Gastrocnemius medialis (tissue), 4 donors: ENCODE data around the gene FSIP1.

Source experiments
- CTCF ChIP-seq, 5 experiments: fragments of 450-650 bp in 3 of 5; fragments of 200-600 bp in 2 of 5; sonication (generic) in 2 of 5; IDR thresholded peaks in 4 of 5; conservative IDR thresholded peaks in 1 of 5; 1 replicate in 4 of 5; 2 replicates in 1 of 5; pipeline ENCODE4 v1.5.1; 2016 to 2019; ENCODE audit warnings: antibody characterized with exemption in 5 of 5, mild to moderate bottlenecking in 3 of 5, moderate library complexity in 3 of 5
- POLR2A ChIP-seq, 2 donors: fragments of 450-650 bp; IDR thresholded peaks; one replicate each; pipeline ENCODE4 v1.6.1; 2017; ENCODE audit warnings: antibody characterized with exemption in 2 of 2, mild to moderate bottlenecking in 2 of 2, moderate library complexity in 2 of 2

DNA sequence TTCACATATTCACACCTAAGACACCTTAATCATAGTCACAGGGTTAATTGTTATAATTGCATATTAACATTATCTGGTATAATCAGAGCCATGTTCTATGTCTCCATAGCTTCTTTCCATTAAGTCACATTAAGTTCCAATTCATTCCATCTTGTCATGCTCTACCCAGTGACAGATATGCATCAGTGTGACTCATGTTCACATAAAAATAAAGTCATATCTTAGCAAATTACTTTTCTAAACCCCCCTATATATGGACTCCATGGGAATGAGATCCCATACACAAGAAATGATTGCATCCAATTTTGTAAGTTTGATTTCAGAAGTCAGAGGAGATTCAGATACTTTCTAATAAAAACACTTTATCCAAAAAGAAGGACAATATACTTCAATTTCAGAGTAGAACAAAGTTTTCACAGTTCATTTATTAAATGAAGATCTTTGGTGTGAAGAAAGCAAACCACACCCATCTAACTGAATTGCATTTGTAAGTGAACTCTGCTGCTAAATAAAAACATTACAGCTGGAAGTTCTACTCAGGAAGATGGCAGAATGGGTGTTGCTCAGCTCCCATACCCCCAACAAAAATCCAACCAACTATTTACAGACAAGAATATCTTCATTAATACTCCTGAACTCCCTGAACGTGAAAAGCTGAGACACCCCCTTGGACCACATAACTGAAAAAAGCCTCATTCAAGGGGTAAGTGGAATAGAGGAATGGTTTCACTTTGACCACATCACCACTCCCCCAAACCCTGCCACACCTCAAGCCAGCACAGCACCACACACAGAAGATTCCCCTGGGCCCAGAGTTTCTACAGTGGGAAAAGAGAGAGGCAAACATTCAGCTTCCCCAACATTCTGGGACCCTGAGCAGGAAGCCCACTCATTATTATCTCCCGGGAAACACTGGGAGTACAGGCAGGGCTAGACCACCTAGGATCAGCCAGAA, 174.2 kb downstream of the FSIP1 start:
- TF ChIP-seq CTCF (IDR thresholded peaks at IDR 0.05 in 4 of 5, conservative IDR thresholded peaks at IDR 0.05 in 1 of 5) (no peak), POLR2A (IDR thresholded peaks at IDR 0.05) (no peak)
